SU-DHL-6 (cell line): ENCODE measurements around the gene TICAM1.

Experiments used
- EZH2phosphoT487 ChIP-seq: fragments of 200-600 bp; sonication (generic), shearing (Covaris generic); conservative IDR thresholded peaks from 2 replicates; pipeline ENCODE4 v1.6.1; 2018; ENCODE audit warnings: mild to moderate bottlenecking, antibody characterized with exemption, low read length, moderate library complexity, mixed read lengths
- TF ChIP-seq, protein P1 (sequence below): fragments of 200-600 bp; sonication (generic); IDR thresholded peaks from one replicate; pipeline ENCODE4 v1.5.1; 2017; ENCODE audit warnings: antibody characterized with exemption, mild to moderate bottlenecking, low read length, moderate library complexity; ENCODE audit not compliant: insufficient read depth, poor library complexity, severe bottlenecking

DNA sequence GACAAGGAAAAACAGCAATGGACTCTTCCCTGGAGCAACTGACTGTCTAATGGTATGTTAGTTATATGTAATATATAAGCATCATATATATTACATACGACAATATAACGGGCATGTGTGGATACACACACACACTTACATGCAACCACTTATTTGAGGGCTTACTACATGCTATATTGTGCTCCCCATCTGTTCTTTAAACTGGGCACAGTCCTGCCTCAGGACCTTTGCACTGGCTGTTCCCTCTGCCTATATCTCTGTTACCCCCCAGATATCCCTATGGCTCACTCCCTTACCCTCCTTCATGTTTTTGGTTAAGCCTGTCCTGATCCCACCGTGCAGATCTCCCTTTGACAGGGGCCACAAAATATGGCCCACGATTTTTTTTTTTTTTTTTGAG, 10.2 kb downstream of the TICAM1 start:
- TF ChIP-seq, protein P1, sequence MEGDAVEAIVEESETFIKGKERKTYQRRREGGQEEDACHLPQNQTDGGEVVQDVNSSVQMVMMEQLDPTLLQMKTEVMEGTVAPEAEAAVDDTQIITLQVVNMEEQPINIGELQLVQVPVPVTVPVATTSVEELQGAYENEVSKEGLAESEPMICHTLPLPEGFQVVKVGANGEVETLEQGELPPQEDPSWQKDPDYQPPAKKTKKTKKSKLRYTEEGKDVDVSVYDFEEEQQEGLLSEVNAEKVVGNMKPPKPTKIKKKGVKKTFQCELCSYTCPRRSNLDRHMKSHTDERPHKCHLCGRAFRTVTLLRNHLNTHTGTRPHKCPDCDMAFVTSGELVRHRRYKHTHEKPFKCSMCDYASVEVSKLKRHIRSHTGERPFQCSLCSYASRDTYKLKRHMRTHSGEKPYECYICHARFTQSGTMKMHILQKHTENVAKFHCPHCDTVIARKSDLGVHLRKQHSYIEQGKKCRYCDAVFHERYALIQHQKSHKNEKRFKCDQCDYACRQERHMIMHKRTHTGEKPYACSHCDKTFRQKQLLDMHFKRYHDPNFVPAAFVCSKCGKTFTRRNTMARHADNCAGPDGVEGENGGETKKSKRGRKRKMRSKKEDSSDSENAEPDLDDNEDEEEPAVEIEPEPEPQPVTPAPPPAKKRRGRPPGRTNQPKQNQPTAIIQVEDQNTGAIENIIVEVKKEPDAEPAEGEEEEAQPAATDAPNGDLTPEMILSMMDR = no peak
- TF ChIP-seq EZH2phosphoT487 = no peak
